Measurements from ENCODE around the gene NOMO2.
"Not testable (repeated sequence)": the region's sequence is repeated elsewhere in the genome, so short reads cannot be mapped to it uniquely, and the experiment has no call there.

Gene NOMO2

DNA sequence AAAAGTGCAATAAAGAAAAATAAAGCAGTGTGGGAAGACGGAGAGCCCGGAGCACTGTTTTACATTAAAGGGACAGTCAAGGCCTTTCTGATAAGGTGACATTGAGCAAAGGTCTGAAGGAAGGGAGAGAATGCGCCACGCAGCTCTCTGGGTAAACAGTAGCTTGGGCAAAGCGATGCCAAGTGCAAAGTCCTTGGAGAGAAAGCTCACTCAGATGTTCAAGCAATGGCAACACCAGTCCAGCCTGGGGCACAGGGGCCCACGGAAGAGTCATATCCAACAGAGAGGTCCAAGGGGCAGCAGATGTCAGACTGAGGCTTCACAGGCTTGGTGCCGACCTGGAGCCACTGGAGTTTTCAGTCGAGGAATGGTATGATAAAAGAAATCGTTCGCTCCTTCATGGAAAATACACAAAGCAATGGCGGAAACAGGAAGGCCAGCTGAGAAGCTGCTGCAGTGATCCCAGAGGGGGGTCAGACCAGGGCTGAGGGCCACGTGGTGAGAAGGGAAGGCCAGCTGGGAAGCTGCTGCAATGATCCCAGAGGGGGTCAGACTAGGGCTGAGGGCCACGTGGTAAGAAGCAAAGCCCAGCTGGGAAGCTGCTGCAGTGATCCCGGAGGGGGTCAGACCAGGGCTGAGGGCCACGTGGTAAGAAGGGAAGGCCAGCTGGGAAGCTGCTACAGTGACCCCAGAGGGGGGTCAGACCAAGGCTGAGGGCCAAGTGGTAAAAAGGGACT, 40.3 kb downstream of the NOMO2 start:
- not testable (repeated sequence) for DNase-seq

DNA sequence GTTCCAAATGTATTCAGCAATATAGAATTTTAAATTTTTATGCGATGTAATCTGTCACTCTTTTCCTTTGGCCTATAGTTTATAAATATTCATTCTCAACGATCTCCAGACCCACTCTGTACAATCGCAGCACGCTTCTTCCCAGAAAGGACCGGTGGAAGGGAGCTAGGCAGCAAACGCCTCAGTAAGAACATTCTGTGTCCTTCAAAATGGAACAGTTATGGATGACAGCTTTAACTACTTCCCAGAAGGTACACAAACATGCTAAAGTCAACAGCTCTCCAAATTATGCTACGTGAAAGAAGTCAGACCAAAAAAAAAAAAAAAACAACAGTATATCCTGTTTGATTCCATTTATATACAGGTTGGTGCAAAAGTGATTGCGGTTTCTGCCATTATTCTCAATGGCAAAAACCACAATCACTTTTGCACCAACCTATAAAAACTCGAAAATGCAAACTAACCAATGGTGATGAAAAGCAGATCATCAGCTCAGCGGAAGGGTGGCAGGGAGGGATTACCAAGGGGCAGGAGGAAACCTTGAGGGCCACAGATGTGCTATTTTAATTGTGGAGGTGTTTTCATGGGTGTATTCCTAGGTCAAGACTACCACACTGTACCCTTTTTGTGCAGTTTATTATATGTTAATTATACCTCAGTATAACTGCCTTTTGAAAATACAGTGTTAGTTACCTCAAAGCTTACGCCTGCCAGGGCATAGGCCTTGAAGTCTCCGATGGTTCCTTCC, 43.2 kb downstream of the NOMO2 start:
- not testable (repeated sequence) for DNase-seq

DNA sequence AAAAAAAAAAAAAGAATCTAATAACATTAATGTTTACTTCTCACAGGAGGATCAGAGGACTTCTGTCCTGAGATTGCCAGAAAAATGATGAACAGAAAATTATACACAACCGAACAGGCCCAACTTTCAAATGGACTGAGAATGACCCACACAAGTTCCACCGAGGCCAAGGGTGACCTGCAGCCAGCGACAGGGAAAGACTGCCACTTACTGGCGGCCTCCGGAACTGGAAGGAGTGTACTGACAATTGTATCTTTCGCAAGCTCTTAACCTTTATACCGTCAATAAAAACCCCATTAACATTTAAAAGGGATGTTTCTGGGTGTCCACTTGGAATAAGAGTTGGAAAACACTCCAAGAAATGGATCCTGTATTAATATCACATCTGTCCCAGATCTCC, 63.5 kb downstream of the NOMO2 start:
- not testable (repeated sequence) for DNase-seq

DNA sequence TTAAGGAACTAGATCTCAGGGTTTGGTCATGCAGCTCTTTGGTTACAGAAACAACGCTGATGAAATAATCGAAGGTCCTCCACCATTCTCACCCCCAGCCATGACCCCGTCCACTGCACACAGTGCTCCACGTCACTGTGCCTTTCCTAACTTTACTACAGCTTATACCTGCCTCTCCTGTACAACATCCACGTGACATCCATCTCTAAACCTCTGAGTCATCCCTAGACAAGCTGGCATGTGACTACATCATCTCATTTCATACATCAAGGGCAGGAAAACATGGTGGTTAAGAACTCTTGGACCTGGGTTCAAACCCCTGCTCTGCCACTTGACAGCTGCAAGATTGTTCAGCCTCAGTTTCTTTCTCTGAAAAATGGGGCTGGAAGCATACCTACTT, 64.9 kb downstream of the NOMO2 start:
- DNase-seq: not testable (repeated sequence)

DNA sequence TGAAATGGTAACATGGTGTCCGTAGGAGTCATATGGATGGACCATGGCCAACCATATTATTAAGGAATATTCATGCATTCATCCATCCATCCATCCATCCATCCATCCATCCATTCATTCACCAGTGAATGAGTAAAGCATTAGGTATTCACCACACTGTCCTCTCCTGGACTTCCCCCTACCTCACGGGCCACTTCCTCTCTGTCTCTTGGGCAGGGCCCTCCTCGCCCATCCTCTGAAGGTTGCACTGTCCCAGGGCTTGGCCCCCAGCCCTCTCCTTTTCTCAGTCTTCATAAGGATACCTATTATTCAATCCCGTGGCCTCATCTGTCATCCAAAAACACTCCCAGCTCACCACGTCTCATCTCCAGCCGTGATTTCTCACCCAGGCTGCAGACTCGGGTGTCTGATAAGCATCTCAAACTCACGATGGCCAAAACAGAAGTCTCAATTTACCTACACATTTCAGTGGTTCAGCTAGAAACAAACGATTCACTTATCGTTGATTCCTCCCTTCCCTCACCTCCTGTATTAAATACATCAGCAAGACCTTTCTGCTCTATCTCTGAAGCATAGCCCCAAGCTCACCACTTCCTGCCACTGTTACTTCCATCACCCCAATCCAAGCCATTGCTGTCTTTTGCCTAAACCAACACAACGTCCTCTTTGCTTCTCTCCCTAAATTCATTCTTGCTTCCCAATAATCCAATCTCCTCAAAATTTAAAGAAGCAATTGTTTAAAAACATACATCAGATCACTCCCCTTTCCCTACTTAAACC, 69.6 kb downstream of the NOMO2 start:
- not testable (repeated sequence) for DNase-seq

DNA sequence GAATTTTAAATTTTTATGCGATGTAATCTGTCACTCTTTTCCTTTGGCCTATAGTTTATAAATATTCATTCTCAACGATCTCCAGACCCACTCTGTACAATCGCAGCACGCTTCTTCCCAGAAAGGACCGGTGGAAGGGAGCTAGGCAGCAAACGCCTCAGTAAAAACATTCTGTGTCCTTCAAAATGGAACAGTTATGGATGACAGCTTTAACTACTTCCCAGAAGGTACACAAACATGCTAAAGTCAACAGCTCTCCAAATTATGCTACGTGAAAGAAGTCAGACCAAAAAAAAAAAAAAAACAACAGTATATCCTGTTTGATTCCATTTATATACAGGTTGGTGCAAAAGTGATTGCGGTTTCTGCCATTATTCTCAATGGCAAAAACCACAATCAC, 125.9 kb downstream of the NOMO2 start:
- DNase-seq: not testable (repeated sequence)

DNA sequence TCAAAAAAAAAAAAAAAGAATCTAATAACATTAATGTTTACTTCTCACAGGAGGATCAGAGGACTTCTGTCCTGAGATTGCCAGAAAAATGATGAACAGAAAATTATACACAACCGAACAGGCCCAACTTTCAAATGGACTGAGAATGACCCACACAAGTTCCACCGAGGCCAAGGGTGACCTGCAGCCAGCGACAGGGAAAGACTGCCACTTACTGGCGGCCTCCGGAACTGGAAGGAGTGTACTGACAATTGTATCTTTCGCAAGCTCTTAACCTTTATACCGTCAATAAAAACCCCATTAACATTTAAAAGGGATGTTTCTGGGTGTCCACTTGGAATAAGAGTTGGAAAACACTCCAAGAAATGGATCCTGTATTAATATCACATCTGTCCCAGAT, 146.1 kb downstream of the NOMO2 start:
- not testable (repeated sequence) for DNase-seq

DNA sequence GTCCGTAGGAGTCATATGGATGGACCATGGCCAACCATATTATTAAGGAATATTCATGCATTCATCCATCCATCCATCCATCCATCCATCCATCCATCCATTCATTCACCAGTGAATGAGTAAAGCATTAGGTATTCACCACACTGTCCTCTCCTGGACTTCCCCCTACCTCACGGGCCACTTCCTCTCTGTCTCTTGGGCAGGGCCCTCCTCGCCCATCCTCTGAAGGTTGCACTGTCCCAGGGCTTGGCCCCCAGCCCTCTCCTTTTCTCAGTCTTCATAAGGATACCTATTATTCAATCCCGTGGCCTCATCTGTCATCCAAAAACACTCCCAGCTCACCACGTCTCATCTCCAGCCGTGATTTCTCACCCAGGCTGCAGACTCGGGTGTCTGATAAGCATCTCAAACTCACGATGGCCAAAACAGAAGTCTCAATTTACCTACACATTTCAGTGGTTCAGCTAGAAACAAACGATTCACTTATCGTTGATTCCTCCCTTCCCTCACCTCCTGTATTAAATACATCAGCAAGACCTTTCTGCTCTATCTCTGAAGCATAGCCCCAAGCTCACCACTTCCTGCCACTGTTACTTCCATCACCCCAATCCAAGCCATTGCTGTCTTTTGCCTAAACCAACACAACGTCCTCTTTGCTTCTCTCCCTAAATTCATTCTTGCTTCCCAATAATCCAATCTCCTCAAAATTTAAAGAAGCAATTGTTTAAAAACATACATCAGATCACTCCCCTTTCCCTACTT, 152.2 kb downstream of the NOMO2 start:
- DNase-seq: not testable (repeated sequence)

DNA sequence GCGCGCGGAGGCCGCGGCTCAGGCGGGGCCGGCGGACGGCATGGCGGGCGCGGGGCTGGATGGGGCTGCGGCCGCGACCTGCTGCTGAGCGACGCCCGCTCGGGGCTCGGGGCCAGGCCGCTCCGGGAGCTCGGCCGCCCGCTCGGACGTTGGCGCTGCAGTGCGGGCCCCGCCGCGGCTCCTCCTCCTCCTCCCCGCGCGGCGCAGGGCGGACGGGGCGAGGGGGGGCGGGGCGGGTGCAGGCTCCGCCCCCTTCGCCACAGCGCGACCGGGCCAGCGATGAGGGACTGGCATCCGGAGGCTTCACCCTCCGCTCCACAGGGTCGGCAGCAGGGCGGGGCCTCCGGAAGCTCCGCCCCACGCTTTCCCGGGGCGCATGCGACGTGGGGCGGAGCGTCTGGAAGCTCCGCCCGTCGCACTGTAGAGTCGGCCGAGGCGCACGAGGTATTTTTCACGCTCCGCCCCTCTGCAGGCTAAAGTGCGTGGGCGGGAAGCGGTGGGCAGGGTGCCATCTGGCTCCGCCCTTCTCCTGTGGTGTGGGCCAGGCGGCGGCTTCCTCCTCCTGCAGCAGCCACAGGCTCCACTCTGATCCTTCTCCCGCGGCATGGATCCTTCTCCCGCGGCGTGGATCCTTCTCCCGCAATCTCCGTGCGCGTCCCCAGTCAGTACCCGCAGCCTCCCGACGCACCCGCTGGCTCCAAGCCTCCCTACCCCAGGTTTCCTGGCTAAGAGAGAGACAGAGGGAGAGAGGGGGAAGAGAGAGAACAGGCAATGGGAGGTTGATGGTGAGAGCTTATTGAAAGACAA, 159.8 kb downstream of the NOMO2 start:
- not testable (repeated sequence) for DNase-seq

DNA sequence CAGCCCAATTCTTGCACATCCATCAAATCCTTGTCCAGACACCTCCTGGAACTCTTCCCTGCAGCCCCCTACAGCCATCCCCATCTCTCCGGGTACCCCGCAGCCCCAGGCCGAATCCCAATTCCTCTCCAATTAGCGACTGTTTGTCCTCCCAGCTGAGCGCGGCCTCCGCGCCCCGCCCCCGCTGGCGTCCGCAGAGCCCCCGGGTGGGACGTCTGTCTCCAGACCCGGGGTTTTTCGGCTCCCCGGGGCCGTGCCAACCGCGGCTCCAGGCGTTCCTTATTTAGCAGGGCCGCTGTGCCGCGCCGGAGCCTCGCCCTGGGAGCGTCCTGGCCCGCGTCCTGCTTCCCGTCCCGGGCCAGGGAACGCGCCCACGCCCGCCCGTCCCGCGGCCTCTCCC, 160.7 kb downstream of the NOMO2 start:
- DNase-seq: not testable (repeated sequence)

DNA sequence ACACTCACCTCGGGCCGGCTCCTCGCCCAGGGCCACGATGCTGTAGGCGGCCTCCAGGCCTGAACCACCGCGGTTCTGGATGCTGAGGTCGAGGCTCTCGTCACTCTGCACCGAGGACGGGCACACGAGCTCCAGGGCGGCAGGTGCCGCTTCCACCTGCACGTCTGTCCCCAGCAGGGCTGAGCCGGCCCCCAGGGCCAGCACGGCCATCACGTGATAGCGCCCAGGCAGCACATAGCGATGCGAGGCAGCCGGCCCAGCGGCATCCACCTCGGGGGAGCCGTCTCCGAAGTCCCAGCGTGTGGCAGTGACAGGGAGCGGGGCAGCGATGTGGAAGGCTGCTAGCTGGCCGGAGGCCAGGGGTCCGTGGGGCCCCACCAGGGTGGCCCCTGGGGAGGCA, 167.5 kb downstream of the NOMO2 start:
- DNase-seq: not testable (repeated sequence)

DNA sequence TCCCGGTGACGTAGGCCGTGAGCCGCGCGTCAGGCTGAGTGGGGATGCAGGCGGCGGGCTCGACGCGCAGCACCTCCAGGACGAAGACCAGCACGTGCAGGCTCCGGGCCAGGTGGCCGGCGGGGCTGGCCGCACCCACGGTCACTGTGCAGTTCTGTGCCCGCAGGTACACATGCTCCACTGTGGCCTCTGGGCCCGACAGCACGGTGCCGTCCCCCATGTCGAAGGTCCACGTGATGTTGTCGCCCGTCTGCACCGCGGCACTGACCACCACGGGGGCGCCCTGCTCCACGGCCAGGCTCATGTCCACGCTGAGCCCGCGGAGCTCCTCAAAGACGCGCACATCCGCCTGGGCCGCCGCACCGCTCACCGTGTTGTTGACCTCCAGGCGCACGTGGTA, 174.1 kb downstream of the NOMO2 start:
- not testable (repeated sequence) for DNase-seq

DNA sequence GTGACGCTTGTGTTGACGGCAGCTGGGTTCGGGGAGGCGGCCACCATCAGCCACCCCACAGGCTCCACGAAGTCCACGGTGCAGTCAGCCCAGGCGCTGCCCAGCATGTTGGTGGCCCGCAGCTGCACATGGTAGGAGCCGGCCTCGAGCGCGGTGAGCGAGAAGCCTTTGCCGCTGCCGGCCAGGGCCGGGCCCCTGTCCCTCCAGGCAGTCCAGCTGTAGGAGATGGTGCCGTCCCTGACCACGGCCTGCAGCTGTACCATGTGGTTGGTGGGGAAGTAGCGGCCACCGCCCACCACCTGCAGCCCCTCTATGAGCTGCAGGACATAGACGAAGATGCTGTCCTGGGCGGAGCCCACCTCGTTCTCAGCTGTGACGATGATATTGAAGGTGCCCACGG, 175.4 kb downstream of the NOMO2 start:
- not testable (repeated sequence) for DNase-seq

DNA sequence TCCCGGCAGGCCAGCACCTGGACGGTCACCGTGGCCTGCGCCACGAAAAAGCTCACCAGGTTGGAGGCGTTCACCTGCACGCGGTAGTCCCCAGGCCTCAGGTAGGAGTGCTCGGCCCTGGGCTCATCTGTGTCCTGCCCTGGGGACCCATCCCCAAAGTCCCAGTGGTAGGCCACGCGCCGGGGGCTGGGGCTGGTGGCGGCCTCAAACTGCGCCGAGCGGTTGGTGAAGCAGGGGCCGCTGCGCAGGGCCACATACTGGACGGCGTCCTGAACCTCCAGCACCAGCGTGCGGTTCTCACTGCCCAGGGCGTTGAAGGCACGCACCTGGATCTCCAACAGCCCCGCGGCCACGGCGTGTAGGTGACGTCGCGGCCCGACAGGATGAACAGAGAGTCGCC, 176.6 kb downstream of the NOMO2 start:
- not testable (repeated sequence) for DNase-seq

DNA sequence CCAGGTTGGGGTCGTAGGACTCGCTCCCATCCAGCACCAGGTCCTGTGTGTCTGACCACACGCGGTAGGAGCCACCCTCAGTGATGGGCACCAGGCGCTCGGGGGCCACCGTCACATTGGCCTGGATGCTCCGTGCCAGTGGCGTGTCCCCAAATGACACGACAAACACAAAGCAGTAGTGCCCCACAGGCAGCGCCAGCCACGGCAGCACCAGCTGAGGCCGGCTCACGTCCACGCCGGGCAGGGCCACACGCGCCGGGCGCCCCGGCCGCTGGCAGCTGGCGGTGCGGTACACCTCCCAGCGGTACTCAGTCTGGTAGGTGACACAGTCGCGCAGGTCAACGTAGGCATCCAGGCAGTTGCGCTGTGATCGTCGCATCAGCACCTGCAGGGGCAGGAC, 177.0 kb downstream of the NOMO2 start:
- not testable (repeated sequence) for DNase-seq

DNA sequence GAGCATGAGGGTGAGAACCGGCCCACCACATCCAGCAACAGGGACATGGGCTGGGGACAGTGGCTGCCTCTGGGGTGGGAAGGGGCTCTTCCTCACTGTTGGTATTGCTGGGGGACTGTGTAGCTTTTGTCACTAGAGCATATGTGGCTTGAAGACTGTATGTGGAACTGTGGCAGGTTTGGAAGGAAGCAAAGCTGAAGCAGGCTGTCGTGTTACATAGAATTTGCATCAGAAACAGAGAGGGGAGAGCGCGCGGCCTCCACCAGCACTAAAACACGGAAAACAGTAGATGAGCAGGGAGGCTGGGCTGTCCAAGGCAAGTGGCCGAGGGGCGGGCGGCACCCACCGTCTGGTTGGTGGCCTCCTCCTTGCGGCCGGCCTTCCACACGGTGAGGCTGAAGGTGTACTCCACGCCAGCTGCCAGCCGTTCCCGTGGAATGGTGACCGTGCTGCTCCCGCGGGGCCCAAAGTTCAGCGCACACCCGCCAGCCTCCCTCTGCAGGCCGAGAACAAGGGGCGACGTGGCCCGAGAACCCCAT, 177.7 kb downstream of the NOMO2 start:
- not testable (repeated sequence) for DNase-seq

DNA sequence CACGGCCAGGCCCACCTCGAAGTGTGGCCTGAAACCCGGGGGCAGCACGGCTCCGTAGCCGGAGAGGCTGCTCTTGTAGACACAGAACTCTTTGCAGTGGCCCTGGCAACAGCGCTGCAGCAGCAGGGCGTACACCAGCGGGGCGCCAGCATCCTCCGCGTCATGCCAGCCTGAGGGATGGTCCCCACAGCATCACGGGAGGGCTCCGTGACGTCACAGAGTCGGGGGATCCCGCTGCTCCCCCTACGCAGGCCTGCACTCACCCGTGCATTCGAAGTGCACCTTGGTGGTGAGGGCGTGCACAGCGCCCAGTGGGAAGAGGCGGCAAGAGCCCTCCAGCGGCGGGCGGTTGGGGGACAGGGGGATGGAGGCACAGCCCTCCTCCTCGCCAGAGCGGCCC, 179.2 kb downstream of the NOMO2 start:
- not testable (repeated sequence) for DNase-seq

Measured in DMS79 (cell line).